A549 (cell line): Measurements from ENCODE around the gene DIS3L2.

ENCODE experiments used
- BCL3 ChIP-seq: fragments of >200 bp; sonication (Bioruptor Twin); formaldehyde crosslinking; IDR thresholded peaks from 3 replicates; pipeline ENCODE4 v1.6.1; 2016
- EP300 ChIP-seq, 2 experiments: fragments of >200 bp; sonication (Bioruptor Twin); formaldehyde crosslinking; IDR thresholded peaks; 2 replicates in 1 of 2; 3 replicates in 1 of 2; pipeline ENCODE4 v1.6.1; 2016 to 2017
- JUNB ChIP-seq: fragments of >200 bp; sonication (Bioruptor Twin); formaldehyde crosslinking; IDR thresholded peaks from 2 replicates; pipeline ENCODE4 v1.6.1; 2016
- MAX ChIP-seq: IDR thresholded peaks from 2 replicates; pipeline ENCODE4 v1.6.1; 2012
- MAZ ChIP-seq: fragments of 150-350 bp; IDR thresholded peaks from 2 replicates; pipeline ENCODE4 v1.6.1; 2014; ENCODE audit warnings: antibody characterized with exemption, low read depth, low read length, borderline replicate concordance
- MYC ChIP-seq: IDR thresholded peaks from 2 replicates; pipeline ENCODE4 v1.6.1; 2012; ENCODE audit warnings: mild to moderate bottlenecking, inconsistent platforms, low read length, improper control_type of control experiment, borderline replicate concordance
- RFX5 ChIP-seq: fragments of 450-650 bp; IDR thresholded peaks from 2 replicates; pipeline ENCODE4 v1.7.1; 2014; ENCODE audit warnings: antibody characterized with exemption, mild to moderate bottlenecking, moderate library complexity
- TF ChIP-seq, protein P1 (sequence below): fragments of >200 bp; sonication (Bioruptor Twin); formaldehyde crosslinking; IDR thresholded peaks from 3 replicates; pipeline ENCODE4 v1.5.1; 2016
- TF ChIP-seq, protein P2 (sequence below): IDR thresholded peaks from 2 replicates; pipeline ENCODE4 v1.6.1; 2012

- TF ChIP-seq, protein P1, sequence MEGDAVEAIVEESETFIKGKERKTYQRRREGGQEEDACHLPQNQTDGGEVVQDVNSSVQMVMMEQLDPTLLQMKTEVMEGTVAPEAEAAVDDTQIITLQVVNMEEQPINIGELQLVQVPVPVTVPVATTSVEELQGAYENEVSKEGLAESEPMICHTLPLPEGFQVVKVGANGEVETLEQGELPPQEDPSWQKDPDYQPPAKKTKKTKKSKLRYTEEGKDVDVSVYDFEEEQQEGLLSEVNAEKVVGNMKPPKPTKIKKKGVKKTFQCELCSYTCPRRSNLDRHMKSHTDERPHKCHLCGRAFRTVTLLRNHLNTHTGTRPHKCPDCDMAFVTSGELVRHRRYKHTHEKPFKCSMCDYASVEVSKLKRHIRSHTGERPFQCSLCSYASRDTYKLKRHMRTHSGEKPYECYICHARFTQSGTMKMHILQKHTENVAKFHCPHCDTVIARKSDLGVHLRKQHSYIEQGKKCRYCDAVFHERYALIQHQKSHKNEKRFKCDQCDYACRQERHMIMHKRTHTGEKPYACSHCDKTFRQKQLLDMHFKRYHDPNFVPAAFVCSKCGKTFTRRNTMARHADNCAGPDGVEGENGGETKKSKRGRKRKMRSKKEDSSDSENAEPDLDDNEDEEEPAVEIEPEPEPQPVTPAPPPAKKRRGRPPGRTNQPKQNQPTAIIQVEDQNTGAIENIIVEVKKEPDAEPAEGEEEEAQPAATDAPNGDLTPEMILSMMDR: no peak
- TF ChIP-seq, protein P2, sequence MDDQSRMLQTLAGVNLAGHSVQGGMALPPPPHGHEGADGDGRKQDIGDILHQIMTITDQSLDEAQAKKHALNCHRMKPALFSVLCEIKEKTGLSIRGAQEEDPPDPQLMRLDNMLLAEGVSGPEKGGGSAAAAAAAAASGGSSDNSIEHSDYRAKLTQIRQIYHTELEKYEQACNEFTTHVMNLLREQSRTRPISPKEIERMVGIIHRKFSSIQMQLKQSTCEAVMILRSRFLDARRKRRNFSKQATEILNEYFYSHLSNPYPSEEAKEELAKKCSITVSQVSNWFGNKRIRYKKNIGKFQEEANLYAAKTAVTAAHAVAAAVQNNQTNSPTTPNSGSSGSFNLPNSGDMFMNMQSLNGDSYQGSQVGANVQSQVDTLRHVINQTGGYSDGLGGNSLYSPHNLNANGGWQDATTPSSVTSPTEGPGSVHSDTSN: no peak
- TF ChIP-seq EP300 (IDR thresholded peaks at IDR 0.05): no peak
- TF ChIP-seq BCL3: no peak
- TF ChIP-seq JUNB: no peak
- TF ChIP-seq MAX: no peak
- no peak for TF ChIP-seq MYC
- TF ChIP-seq RFX5: no peak
- no peak for TF ChIP-seq MAZ
These were observed 171.6 kb downstream of the DIS3L2 start for GRCh38 chr2:232133078-232133477.
